ENCODE measurements around the gene SYDE2. TPM values are rescaled to one million over a fixed set of nuclear protein-coding genes. Genes with fewer than 3 reads are reported as not detected.
A peak's percentile ranks its signal among the peaks of the same experiment; 100 is the strongest.

SYDE2 gene
- total and polyA plus RNA-seq, 9 of the 15 experiments (the other 6 are each of a cell fraction or from before 2014, with no cell fraction given), result 0.39 to 8.7 (median 4.5) TPM

- TF ChIP-seq, protein P1, sequence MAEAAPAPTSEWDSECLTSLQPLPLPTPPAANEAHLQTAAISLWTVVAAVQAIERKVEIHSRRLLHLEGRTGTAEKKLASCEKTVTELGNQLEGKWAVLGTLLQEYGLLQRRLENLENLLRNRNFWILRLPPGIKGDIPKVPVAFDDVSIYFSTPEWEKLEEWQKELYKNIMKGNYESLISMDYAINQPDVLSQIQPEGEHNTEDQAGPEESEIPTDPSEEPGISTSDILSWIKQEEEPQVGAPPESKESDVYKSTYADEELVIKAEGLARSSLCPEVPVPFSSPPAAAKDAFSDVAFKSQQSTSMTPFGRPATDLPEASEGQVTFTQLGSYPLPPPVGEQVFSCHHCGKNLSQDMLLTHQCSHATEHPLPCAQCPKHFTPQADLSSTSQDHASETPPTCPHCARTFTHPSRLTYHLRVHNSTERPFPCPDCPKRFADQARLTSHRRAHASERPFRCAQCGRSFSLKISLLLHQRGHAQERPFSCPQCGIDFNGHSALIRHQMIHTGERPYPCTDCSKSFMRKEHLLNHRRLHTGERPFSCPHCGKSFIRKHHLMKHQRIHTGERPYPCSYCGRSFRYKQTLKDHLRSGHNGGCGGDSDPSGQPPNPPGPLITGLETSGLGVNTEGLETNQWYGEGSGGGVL (CRISPR knock-in tag; IDR thresholded peaks at IDR 0.05), result no peak
- TF ChIP-seq ETS2 (tag; IDR thresholded peaks at IDR 0.05; ENCODE audit: borderline replicate concordance, poor library complexity, severe bottlenecking), result no peak
- no peak for TF ChIP-seq POLR2B (IDR thresholded peaks at IDR 0.05; ENCODE audit: low read depth, partially characterized antibody)
- no peak for TF ChIP-seq SAFB2 (IDR thresholded peaks at IDR 0.05; ENCODE audit: borderline replicate concordance, low read depth, low read length, severe bottlenecking)
- no peak for TF ChIP-seq ZNF668 (CRISPR knock-in tag; IDR thresholded peaks at IDR 0.05)
- TF ChIP-seq TAF7 (tag; IDR thresholded peaks at IDR 0.05), result no peak
Measured at GRCh38 chr1:85203573-85204171, 2.9 kb upstream of the SYDE2 start (continued).

GRCh38 chr1:85202864-85203255 lies 2.0 kb upstream of the SYDE2 start:
- Histone ChIP-seq H3K27ac (ENCODE audit: extremely low read depth, low read depth, low read length) (no peak overlapping the region), H3K79me2 (ENCODE audit: control insufficient read depth, insufficient read depth, low read length) (peaks cover 31% of the 10 kb centered on the region), H3K4me1 (replicated peaks in 1 of 2; ENCODE audit: control insufficient read depth in 2 of 2, insufficient read depth in 2 of 2, low read length in 2 of 2) (peaks cover 0 to 17% of the 10 kb centered on the region in 2 experiments; a peak in 4 of 5 replicates), H2AFZ (ENCODE audit: low read depth, low read length) (no peak overlapping the region), H3K9ac (ENCODE audit: insufficient read depth in 1 of 2, low read depth in 2 of 2, low read length in 2 of 2) (no peak overlapping the region), H3K27me3 (ENCODE audit: control insufficient read depth in 2 of 2, insufficient read depth in 2 of 2, low read length in 2 of 2) (no peaks in the 10 kb centered on the region), H4K20me1 (replicated peaks; ENCODE audit: control insufficient read depth, insufficient read depth, low read length) (no peaks in the 10 kb centered on the region), H3K9me3 (replicated peaks; ENCODE audit: control insufficient read depth, insufficient read depth, low read depth, low read length) (no peaks in the 10 kb centered on the region), H3K4me3 (no peak overlapping the region), H3K9me1 (ENCODE audit: control insufficient read depth, insufficient read depth, low read length) (no peaks in the 10 kb centered on the region), H3K4me2 (ENCODE audit: insufficient read depth, low read length) (peak overlapping the region; percentile 81; the same call in 1 of the 2 replicates), H3K36me3 (ENCODE audit: control insufficient read depth, insufficient read depth, low read length) (no peaks in the 10 kb centered on the region)
- DNase-seq (ENCODE audit: extremely low read depth in 1 of 4, low spot score in 3 of 4), result no peak
- CTCF ChIA-PET (ENCODE audit: low intra/inter-chr PET ratio), result no interaction called here
- FAIRE-seq, result no peak
- in situ Hi-C loops (cut with MboI), result no loop called here
- no peak for ATAC-seq
- BruUV-seq (replicated peaks), result no TSS peak
- whole genome bisulfite sequencing (ENCODE audit: insufficient coverage, low coverage, missing lambda C conversion rate), result 91% methylated on average over 1 of the region's 2 CpGs
- intact Hi-C loops (cut with micrococcal nuclease), result loop anchor here (5.0 kb wide), 2 partner anchors 39 to 54 kb away; partner anchors contain the start of gene C1orf52
- POLR2A ChIA-PET, result interaction anchor here (0.8 kb wide), 1 partner anchor 22 kb away, joined by 3 read pairs; no protein-coding TSS in a partner anchor
- no peak for TF ChIP-seq ZNF79 (CRISPR knock-in tag; IDR thresholded peaks at IDR 0.05; ENCODE audit: low read depth)
- TF ChIP-seq ZNF696 (CRISPR knock-in tag; conservative IDR thresholded peaks at IDR 0.05), result no peak
- no peak for TF ChIP-seq RUNX1 (IDR thresholded peaks at IDR 0.05; ENCODE audit: low read depth)
- no peak for TF ChIP-seq ZNF75A (CRISPR knock-in tag; IDR thresholded peaks at IDR 0.05)
- no peak for TF ChIP-seq ZFP91 (CRISPR knock-in tag; IDR thresholded peaks at IDR 0.05)
- no peak for TF ChIP-seq POLR3G (IDR thresholded peaks at IDR 0.05; ENCODE audit: extremely low read depth, insufficient read length, insufficient replicate concordance)
- TF ChIP-seq ELF4 (CRISPR knock-in tag; IDR thresholded peaks at IDR 0.05), result no peak
- no peak for TF ChIP-seq NFE2 (IDR thresholded peaks at IDR 0.05; ENCODE audit: low read depth)
